ENCODE data around the gene USB1.

The USB1 gene

DNA sequence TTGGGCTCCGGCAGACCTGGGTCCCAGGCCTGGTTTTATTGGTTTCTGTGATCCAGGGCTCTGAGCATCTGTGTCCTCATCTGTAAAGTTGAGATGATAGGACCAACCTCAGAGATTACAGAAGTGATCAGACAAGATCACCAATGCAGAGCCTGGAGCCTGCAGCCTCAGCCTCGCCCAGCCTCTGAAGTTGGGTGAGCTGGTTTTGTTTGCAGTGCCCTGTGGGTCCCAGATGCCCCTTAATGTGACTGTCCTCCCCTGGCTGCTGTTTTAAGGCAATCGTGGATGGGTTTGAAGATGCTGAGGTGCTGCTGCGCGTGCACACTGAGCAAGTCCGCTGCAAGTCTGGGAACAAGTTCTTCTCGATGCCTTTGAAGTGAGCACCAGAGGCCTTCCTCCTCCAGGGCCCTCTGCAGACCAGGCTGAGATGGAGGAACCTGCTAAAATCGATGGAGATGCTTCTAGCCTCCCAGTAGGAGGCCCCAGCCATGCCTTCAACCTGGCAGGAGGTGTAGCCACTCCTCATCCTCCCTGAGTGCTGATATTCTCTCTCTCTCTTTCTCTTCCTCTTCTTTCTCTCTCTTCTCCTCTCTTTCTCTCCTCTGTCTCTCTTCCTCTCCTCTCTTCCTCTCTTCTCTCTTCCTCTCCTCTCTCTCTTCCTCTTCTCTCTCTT is 18.8 kb downstream of the USB1 start:
- DNase-seq (ENCODE audit: low spot score): no peak

DNA sequence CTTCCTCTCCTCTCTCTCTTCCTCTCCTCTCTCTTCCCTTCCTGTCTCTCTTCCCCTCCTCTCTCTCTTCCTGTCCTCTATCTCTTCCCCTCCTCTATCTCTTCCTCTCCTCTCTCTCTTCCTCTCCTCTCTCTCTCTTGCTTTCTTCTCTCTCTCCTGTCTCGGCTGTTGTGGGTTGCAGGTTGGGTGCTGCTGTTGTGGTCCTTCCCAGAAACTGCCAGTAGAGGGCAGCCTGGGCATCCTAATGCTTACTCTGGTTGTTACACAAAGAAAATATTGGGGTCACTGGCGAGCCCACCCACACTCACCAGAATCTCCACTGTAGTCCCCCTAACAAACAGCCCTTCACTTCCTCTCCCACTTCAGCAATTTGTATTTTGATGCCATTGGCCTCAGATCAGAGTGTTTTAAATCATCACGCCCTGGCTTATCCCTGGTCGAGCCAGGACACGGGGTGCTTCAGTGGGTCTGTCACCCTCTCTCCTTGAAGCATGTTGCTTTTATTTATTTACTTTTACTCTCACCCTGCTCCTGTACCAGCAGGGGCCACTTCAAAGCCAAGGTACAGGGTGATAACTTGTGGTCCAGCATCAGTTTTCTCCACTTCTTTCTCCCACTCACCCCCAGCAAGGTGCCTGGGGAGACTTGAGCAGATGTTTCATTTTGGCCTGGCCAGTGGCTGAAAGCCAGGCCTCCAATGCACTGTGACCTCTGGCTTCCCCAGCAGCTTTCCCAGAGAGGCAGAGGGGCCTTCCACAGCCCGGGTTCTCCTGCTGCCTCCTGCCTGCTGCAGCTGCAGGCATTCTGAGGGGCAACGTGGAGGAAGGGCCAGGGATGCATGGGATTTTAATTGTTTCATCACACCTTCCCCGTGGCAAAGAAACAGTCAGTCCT is 19.7 kb downstream of the USB1 start:
- DNase-seq (ENCODE audit: low spot score): peak; percentile 74

- no peak for DNase-seq (ENCODE audit: low spot score)
These were observed 20.7 kb downstream of the USB1 start for GRCh38 chr16:58021661-58022551.

- DNase-seq (ENCODE audit: low spot score): no peak
These were observed 21.6 kb downstream of the USB1 start for GRCh38 chr16:58022601-58023371.

GRCh38 chr16:58024486-58025350 is 23.5 kb downstream of the USB1 start:
- peak; percentile 19 for DNase-seq (ENCODE audit: low spot score)

- peak; percentile 61 for DNase-seq (ENCODE audit: low spot score)
These were observed 24.3 kb downstream of the USB1 start, which contains the start of gene MMP15 for GRCh38 chr16:58025351-58026138. TSS of gene MMP15 (plus strand) at chr16:58025754. CDS start at chr16:58026351, 597 bp downstream.

GRCh38 chr16:58026139-58026704 is 25.0 kb downstream of the USB1 start:
- DNase-seq (ENCODE audit: low spot score): no peak

DNA sequence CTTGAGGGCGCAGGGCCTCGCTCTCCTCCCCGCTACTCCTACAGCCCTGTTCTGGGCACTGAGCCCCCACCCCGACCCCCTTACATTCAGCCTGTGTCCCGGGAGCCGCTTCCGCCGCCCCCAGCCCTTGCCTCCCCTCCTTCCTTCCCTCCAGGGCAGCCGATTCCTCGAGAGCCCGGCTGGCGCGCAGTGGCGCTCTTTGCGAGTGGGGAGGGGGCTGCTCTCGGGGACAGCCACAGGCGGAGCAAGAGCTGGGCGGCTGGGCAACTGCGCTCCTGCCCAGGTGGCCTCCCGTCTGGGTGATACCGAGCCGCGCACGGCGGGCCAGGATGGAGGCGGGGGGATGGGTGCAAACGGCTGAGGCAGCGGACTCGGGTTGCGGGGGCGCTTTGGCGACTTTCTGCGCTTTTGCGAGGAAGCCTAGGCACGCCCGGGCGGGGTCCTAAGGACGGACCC is 25.5 kb downstream of the USB1 start:
- DNase-seq (ENCODE audit: low spot score): no peak

DNA sequence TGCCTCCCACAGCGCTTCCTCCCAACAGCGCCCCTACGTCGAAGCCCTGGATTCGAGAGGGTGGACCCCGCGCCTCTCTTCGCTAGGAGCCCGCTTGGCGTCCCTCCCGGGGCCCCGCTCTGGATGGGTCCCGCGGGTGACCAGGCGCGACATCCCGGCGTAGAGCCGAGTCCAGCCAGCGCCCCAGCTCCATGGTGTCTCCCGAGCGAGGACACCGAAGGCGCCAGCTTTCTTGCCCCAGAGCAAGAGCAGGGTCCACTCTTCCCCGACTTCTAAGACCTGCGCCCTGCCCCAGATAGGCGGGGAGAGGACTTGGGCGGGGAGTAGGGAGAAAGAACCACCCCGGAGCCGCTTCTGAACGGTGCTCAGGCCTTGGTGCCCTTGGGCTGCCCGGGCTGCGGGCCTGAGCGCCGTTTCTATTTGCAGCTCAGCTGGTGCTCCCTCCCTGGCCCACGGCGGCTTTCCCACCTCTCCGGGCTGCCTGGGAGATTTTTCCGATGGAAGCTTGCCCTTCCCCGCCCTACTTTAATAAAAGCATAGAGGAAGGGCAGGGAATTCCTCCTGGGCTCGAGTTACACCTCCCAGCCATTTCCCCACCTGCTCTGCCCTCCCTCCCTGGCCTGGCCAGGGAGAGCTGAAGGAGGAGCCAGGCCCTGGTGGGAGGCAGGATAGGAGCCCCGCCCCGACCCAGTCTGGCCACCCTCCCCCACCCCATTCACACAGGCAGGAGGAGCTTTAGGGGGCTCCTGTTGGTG is 26.1 kb downstream of the USB1 start:
- no peak for DNase-seq (ENCODE audit: low spot score)

DNA sequence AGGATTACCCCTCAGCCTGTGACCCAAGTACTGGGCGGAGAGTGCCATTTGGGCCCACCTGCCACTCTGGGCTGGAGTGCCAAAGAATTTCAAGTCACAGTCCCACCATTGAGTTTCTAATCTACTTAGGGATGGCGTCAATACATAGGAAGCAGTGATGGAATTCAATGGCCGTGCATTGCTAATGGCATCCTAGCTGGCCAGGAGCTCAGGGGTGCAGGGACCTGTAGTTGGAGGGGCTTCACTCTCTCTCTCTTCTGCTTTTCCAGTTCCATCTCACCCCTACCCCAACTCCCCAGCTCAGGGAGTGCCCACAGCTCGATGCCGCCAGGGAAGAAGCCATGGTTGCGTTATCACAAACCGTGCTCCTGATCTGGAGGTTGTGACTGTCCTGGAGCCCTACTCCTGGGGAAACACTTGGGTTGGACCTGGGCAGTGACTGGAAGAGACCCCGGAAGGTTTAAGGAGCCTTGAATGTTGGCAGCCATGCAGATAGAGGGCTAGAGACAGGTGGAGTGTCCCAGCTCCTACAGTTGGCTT is 26.8 kb downstream of the USB1 start:
- no peak for DNase-seq (ENCODE audit: low spot score)

- DNase-seq (ENCODE audit: low spot score): no peak
These were observed 27.4 kb downstream of the USB1 start for GRCh38 chr16:58028541-58029070.

DNA sequence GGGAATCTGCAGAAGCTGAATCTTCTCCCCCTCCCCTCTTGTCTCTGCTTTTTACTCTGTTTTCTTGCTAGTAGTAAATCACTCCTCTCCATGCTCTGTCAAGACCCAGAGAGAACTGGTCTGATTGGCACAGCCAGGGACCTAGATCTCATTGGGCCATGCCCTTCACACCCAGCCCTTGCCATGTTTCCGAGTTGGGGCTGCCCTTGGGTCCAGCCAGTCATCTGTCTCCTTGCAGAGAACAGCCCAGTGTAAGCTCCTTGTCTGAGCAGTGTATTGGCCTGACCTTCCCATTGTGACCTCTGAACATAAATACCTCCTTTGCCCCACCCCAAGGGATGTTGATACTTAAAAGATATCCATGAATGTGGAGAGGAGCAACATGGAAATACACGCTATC is 28.2 kb downstream of the USB1 start:
- DNase-seq (ENCODE audit: low spot score): no peak

GRCh38 chr16:58030136-58030840 is 29.1 kb downstream of the USB1 start:
- DNase-seq (ENCODE audit: low spot score): no peak

DNA sequence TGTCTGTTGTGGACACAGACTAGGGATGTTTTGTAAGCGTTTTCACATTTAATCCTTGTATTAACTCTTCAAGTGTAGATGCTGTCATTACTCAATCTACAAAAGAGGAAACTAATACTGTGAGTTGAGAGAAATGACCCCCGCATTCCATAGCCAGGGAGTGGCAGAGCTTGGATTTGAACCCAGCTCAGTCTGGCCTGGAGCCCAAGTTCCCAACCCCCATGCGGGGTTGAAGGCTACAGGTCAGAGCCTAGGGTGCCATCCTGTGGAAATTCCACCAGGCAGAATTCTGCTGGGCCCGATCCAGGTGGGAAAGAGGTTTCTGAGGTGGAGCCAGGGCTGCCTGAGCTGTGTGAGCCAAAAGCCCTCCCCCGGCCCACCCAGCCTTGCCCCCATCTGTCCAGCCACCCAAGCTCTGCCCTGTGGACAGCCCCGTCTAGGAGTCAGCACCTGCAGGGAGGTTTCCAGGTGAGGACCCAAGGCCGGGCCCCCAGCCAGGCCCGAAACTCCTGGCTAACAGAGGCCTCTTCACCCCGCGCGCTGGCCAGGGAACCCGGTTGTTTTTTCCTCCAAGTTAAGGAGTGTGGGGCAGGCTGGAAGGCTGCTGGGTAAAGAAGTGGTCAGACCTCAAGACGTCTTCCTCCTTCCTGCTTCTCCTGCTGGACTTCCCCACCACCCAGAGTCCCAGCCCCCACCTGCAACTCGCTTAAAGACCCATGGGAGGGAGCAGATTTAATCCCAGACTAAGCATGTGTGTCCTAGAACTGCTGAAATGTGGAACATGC is 30.0 kb downstream of the USB1 start:
- no peak for DNase-seq (ENCODE audit: low spot score)

DNA sequence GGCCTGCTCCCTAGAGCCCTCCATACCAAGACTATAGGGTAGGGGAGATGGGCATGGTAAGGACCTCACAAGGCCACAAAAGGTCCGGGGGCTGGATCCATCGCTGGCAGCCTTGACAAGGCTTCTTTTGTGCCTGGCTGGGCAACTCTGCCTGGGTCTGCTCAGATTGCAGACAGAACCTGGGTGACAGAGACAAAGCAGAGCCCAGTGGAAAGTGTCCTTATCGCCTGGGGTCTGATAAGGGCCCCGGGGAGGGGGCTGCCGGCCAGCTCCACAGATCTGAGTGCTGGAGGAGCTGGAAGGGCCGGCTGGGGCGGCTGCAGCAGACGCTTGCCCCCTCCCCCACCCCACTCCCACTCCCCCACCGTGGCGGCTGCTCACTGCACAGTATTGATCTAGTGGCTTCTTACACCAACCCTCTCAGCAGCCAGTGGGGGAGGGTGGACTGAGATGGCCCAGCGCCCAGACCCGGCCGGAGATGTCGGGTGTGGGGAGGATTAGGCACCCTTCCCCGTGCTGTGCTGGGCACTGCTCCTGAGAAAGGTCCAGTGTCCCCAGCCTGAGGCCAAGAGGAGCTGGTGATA is 31.6 kb downstream of the USB1 start:
- DNase-seq (ENCODE audit: low spot score): no peak

DNA sequence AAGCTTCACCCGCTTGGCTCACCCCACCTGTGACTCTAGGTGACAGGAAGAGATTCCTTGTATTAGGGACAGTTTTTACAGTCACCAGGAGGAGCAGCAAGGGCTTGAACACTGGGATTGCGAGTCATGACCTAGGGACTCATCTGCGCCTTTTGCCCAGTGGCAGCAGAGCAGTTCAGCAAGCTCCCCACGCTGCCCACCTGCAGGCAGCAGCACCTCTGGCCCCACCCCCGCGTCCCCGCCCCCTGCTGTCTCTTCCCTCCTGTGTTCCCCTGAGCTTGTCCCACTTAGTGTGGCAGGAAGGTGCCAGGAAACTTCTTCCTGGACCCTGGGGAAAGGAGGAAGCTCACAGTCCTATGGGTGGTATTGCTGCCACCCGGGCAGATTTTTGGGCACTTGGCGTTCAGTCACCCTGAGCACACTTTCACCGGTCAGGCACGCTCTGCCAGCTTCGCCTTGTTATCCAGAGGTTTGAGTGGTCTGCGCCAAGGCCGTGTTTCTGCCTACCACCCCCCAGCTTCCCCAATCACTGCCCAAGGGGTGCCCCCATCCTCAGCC is 33.0 kb downstream of the USB1 start:
- DNase-seq (ENCODE audit: low spot score): no peak
